OCI-LY7 (cell line): ENCODE data around the gene CD200. TPM values are rescaled to one million over a fixed set of nuclear protein-coding genes. Genes with fewer than 3 reads are reported as not detected.

ENCODE experiments used
- BruUV-seq: library from RNA; stranded (reverse); fragments of 400-500 nt; replicated peaks from 2 replicates; lab custom pipeline; 2021; lab: Mats Ljungman, UMichigan
- CTCF ChIA-PET: fragments of 300-600 bp; sonication (Branson Sonifier 250); formaldehyde crosslinking; loops from one replicate; lab custom pipeline; 2022; ENCODE audit warnings: antibody characterized with exemption; ENCODE audit not compliant: unreplicated experiment; lab: Charles Lee
- POLR2A ChIA-PET: fragments of 300-600 bp; sonication (Branson Sonifier 250); formaldehyde crosslinking; loops from one replicate; lab custom pipeline; 2022; ENCODE audit warnings: antibody characterized with exemption; lab: Charles Lee
- DNase-seq: peaks from one replicate; pipeline ENCODE4 v3.0.0-alpha.2; 2015; ENCODE audit warnings: low spot score
- H2AFZ ChIP-seq: fragments of 200-600 bp; sonication (generic), shearing (Covaris generic); 2 replicates; pipeline ENCODE4 v1.6.1; 2014; ENCODE audit warnings: mild to moderate bottlenecking, antibody characterized with exemption, low read length, moderate library complexity
- H3K27ac ChIP-seq: fragments of 200-600 bp; sonication (generic); 2 replicates; pipeline ENCODE4 v1.5.1; 2014; ENCODE audit warnings: mixed run types, low read depth, mild to moderate bottlenecking, moderate library complexity, low read length, inconsistent platforms; ENCODE audit not compliant: poor library complexity, severe bottlenecking
- H3K36me3 ChIP-seq: fragments of 200-600 bp; sonication (generic); 2 replicates; pipeline ENCODE4 v1.6.1; 2014; ENCODE audit warnings: mild to moderate bottlenecking, antibody characterized with exemption, low read length, moderate library complexity, mixed read lengths; ENCODE audit not compliant: insufficient read depth
- H3K4me1 ChIP-seq: fragments of 200-600 bp; sonication (generic); 2 replicates; pipeline ENCODE4 v1.5.1; 2014; ENCODE audit warnings: mild to moderate bottlenecking, low read length; ENCODE audit not compliant: insufficient read depth, poor library complexity, severe bottlenecking
- H3K4me2 ChIP-seq: fragments of 200-600 bp; sonication (generic); 2 replicates; pipeline ENCODE4 v1.6.1; 2014; ENCODE audit warnings: mild to moderate bottlenecking, low read length
- H3K4me3 ChIP-seq: fragments of 200-600 bp; sonication (generic); 2 replicates; pipeline ENCODE4 v1.5.1; 2014; ENCODE audit warnings: mild to moderate bottlenecking, low read depth, low read length; ENCODE audit not compliant: poor library complexity, severe bottlenecking
- H3K79me2 ChIP-seq: fragments of 200-600 bp; sonication (generic); 2 replicates; pipeline ENCODE4 v1.6.1; 2016; ENCODE audit warnings: low read depth, mild to moderate bottlenecking, low read length, moderate library complexity, mixed read lengths; ENCODE audit not compliant: insufficient read depth
- H3K9me2 ChIP-seq: fragments of 200-600 bp; sonication (generic); 2 replicates; pipeline ENCODE4 v1.6.1; 2016; ENCODE audit warnings: mild to moderate bottlenecking, low read length, mixed read lengths; ENCODE audit not compliant: insufficient read depth
- H3K9me3 ChIP-seq: fragments of 200-600 bp; sonication (generic); 2 replicates; pipeline ENCODE4 v1.6.1; 2014; ENCODE audit warnings: mild to moderate bottlenecking, mixed run types, low read length, mixed read lengths
- H4K20me1 ChIP-seq: fragments of 200-600 bp; sonication (generic); 2 replicates; pipeline ENCODE4 v1.6.1; 2014; ENCODE audit warnings: mild to moderate bottlenecking, antibody characterized with exemption, low read length, moderate library complexity, mixed read lengths; ENCODE audit not compliant: insufficient read depth
- CTCF ChIP-seq: fragments of 200-600 bp; sonication (generic); conservative IDR thresholded peaks from 2 replicates; pipeline ENCODE4 v1.5.1; 2014; ENCODE audit warnings: mild to moderate bottlenecking, antibody characterized with exemption, low read length, moderate library complexity, mixed read lengths
- EZH2phosphoT487 ChIP-seq: fragments of 200-600 bp; sonication (generic); IDR thresholded peaks from 2 replicates; pipeline ENCODE4 v1.6.1; 2018; ENCODE audit warnings: low read depth, borderline replicate concordance, mild to moderate bottlenecking, mixed run types, antibody characterized with exemption, low read length, moderate library complexity, mixed read lengths
- intact Hi-C: fragments of 100-400 bp; cut with micrococcal nuclease; formaldehyde crosslinking; loops from one replicate; pipeline ENCODE4 v1.10.0; 2022; ENCODE audit not compliant: unreplicated experiment
- total RNA-seq, 2 experiments: library from RNA; depleted of rRNA in 1 of 2; stranded (reverse); fragments of >200 nt in 1 of 2; shearing (Covaris generic) in 1 of 2; gene quantifications; 2 replicates each; pipeline ENCODE4 v1.2.3, GENCODE V29; 2014 to 2022

CD200 gene
- total RNA-seq, 2 experiments from 2014 or later, result not detected

GRCh38 chr3:112351823-112352222 is 18.9 kb downstream of the CD200 start:
- Histone ChIP-seq H2AFZ (no peak overlapping the region), H3K36me3 (no peaks in the 10 kb centered on the region), H3K4me2 (no peak overlapping the region), H3K27ac (no peak overlapping the region), H3K9me2 (no peaks in the 10 kb centered on the region), H3K4me3 (no peak overlapping the region), H3K9me3 (no peaks in the 10 kb centered on the region), H3K4me1 (no peaks in the 10 kb centered on the region), H4K20me1 (no peaks in the 10 kb centered on the region), H3K79me2 (no peaks in the 10 kb centered on the region)
- DNase-seq, result no peak
- TF ChIP-seq EZH2phosphoT487, result no peak
- no peak for TF ChIP-seq CTCF
- intact Hi-C loops, result no loop called here
- CTCF ChIA-PET, result no interaction called here
- BruUV-seq, result no TSS peak
- POLR2A ChIA-PET, result interaction anchor here (0.6 to 1.5 kb wide), 4 partner anchors 14 to 1080 kb away, joined by 3 to 6 read pairs (median 4); no protein-coding TSS in a partner anchor

- no peaks in the 10 kb centered on the region for H3K9me3 ChIP-seq
- ChIA-PET CTCF (no interaction called here), POLR2A (interaction anchor here (1.0 kb wide), 1 partner anchor 11 kb away, joined by 4 read pairs; no protein-coding TSS in a partner anchor)
- no peaks in the 10 kb centered on the region for H3K36me3 ChIP-seq
- no peaks in the 10 kb centered on the region for H3K9me2 ChIP-seq
- no peaks in the 10 kb centered on the region for H3K79me2 ChIP-seq
- no peak overlapping the region for H3K4me2 ChIP-seq
- H3K4me3 ChIP-seq, result no peak overlapping the region
- no peaks in the 10 kb centered on the region for H3K4me1 ChIP-seq
- no peaks in the 10 kb centered on the region for H4K20me1 ChIP-seq
- H3K27ac ChIP-seq, result no peak overlapping the region
- intact Hi-C loops, result no loop called here
- DNase-seq, result no peak
- H2AFZ ChIP-seq, result no peak overlapping the region
- TF ChIP-seq EZH2phosphoT487, result no peak
- BruUV-seq, result no TSS peak
Observed at GRCh38 chr3:112352720-112353119, 19.8 kb downstream of the CD200 start.

- Histone ChIP-seq H3K9me2 (no peaks in the 10 kb centered on the region), H4K20me1 (no peaks in the 10 kb centered on the region), H2AFZ (no peak overlapping the region), H3K4me3 (no peak overlapping the region), H3K4me2 (no peak overlapping the region), H3K36me3 (no peaks in the 10 kb centered on the region), H3K9me3 (no peaks in the 10 kb centered on the region), H3K27ac (no peak overlapping the region), H3K4me1 (peaks cover 5% of the 10 kb centered on the region), H3K79me2 (no peaks in the 10 kb centered on the region)
- no peak for DNase-seq
- CTCF ChIA-PET, result no interaction called here
- TF ChIP-seq CTCF (no peak), EZH2phosphoT487 (no peak)
- BruUV-seq, result no TSS peak
- intact Hi-C loops, result no loop called here
- POLR2A ChIA-PET, result interaction anchor here (0.7 to 1.1 kb wide), 3 partner anchors 10 to 52 kb away, joined by 3 to 4 read pairs (median 4); no protein-coding TSS in a partner anchor
Observed at GRCh38 chr3:112353365-112353764, 20.4 kb downstream of the CD200 start.
